Neural progenitor cell (in vitro differentiated cells): Measurements from ENCODE around the gene IBSP. TPM values are rescaled to one million over a fixed set of nuclear protein-coding genes. Genes with fewer than 3 reads are reported as not detected.

Source experiments
- DNase-seq: peaks from one replicate; pipeline ENCODE4 v3.0.0-alpha.2; 2016; ENCODE audit warnings: low spot score
- H2AFZ ChIP-seq: fragments of 200-600 bp; sonication (generic); replicated peaks from 2 replicates; pipeline ENCODE4 v1.6.1; 2016; ENCODE audit warnings: antibody characterized with exemption
- H3F3A ChIP-seq: fragments of 200-600 bp; sonication (generic); 2 replicates; pipeline ENCODE4 v1.6.1; 2016; ENCODE audit warnings: antibody characterized with exemption, low read depth
- H3K27ac ChIP-seq: fragments of 200-600 bp; sonication (generic); 2 replicates; pipeline ENCODE4 v1.5.1; 2016; ENCODE audit warnings: mild to moderate bottlenecking
- H3K27me3 ChIP-seq: fragments of 200-600 bp; sonication (generic); 2 replicates; pipeline ENCODE4 v1.6.1; 2016; ENCODE audit warnings: mild to moderate bottlenecking, moderate library complexity
- H3K36me3 ChIP-seq: fragments of 200-600 bp; sonication (generic); 2 replicates; pipeline ENCODE4 v1.5.1; 2016
- H3K4me1 ChIP-seq: fragments of 200-600 bp; sonication (generic); 2 replicates; pipeline ENCODE4 v1.6.1; 2016; ENCODE audit warnings: mixed run types
- H3K4me2 ChIP-seq: fragments of 200-600 bp; sonication (generic); 2 replicates; pipeline ENCODE4 v1.6.1; 2016
- H3K4me3 ChIP-seq: fragments of 200-600 bp; sonication (generic); 2 replicates; pipeline ENCODE4 v1.5.1; 2016
- H3K79me2 ChIP-seq: fragments of 200-600 bp; sonication (generic); 2 replicates; pipeline ENCODE4 v1.6.1; 2016; ENCODE audit warnings: low read depth
- H3K9ac ChIP-seq: fragments of 200-600 bp; sonication (generic); 2 replicates; pipeline ENCODE4 v1.6.1; 2016
- H3K9me3 ChIP-seq: fragments of 200-600 bp; sonication (generic); 2 replicates; pipeline ENCODE4 v1.5.1; 2016; ENCODE audit warnings: low read depth
- H4K20me1 ChIP-seq: fragments of 200-600 bp; sonication (generic); 2 replicates; pipeline ENCODE4 v1.6.1; 2016; ENCODE audit warnings: low read depth
- H3K27ac Mint-ChIP-seq: 3 replicates; pipeline ENCODE4 v1.8.0; 2021; ENCODE audit warnings: mixed read lengths
- H3K27me3 Mint-ChIP-seq: 2 replicates; pipeline ENCODE4 v1.8.0; 2022; ENCODE audit warnings: low read depth, mild to moderate bottlenecking, inconsistent platforms, moderate library complexity, mixed read lengths; ENCODE audit not compliant: insufficient read depth
- H3K36me3 Mint-ChIP-seq: 3 replicates; pipeline ENCODE4 v1.8.0; 2021; ENCODE audit warnings: mixed read lengths
- H3K4me1 Mint-ChIP-seq: 3 replicates; pipeline ENCODE4 v1.8.0; 2021; ENCODE audit warnings: mixed read lengths
- H3K4me3 Mint-ChIP-seq: 3 replicates; pipeline ENCODE4 v1.8.0; 2021; ENCODE audit warnings: mild to moderate bottlenecking, moderate library complexity, mixed read lengths
- H3K9me3 Mint-ChIP-seq: 3 replicates; pipeline ENCODE4 v1.8.0; 2020; ENCODE audit warnings: mixed read lengths
- EZH2 ChIP-seq: fragments of 200-600 bp; sonication (generic); IDR thresholded peaks from 2 replicates; pipeline ENCODE4 v1.6.1; 2017; ENCODE audit warnings: antibody characterized with exemption, mild to moderate bottlenecking, moderate library complexity
- EZH2phosphoT487 ChIP-seq: fragments of 200-600 bp; sonication (generic); IDR thresholded peaks from 2 replicates; pipeline ENCODE4 v1.6.1; 2017; ENCODE audit warnings: antibody characterized with exemption
- total RNA-seq: library from RNA; depleted of rRNA; stranded (reverse); fragments of >200 nt; gene quantifications from 2 replicates; pipeline ENCODE4 v1.2.3, GENCODE V29; 2015; ENCODE audit warnings: low replicate concordance
- TF ChIP-seq, protein P1 (sequence below): fragments of 200-600 bp; sonication (generic); IDR thresholded peaks from 2 replicates; pipeline ENCODE4 v1.5.1; 2017; ENCODE audit warnings: antibody characterized with exemption, mild to moderate bottlenecking

Gene IBSP
- total RNA-seq, 1 donor from 2014 or later, result not detected

DNA sequence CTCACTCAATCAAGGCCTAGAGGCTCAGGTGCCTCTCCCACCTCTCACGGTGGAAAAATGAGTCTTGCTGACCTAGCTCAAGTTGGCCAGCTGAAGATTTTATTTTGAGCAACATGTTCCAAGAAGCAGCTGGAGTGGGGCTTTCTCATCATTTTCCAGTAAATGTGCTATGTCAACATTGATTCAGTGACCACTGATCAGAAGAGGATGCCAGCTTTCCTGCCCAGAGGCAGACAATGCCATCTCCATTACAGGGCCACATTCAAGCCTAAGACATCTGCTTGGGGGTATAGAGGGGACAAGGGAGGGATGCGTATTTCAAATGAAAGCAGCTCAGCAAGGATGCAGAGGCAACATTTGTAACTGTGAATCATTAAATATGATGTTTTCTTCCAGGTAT, 36.4 kb downstream of the IBSP start:
- no peak overlapping the region for H3K9ac ChIP-seq
- H3K9me3 Mint-ChIP-seq, result no peaks in the 10 kb centered on the region
- TF ChIP-seq EZH2 (no peak), EZH2phosphoT487 (no peak)
- TF ChIP-seq, protein P1, sequence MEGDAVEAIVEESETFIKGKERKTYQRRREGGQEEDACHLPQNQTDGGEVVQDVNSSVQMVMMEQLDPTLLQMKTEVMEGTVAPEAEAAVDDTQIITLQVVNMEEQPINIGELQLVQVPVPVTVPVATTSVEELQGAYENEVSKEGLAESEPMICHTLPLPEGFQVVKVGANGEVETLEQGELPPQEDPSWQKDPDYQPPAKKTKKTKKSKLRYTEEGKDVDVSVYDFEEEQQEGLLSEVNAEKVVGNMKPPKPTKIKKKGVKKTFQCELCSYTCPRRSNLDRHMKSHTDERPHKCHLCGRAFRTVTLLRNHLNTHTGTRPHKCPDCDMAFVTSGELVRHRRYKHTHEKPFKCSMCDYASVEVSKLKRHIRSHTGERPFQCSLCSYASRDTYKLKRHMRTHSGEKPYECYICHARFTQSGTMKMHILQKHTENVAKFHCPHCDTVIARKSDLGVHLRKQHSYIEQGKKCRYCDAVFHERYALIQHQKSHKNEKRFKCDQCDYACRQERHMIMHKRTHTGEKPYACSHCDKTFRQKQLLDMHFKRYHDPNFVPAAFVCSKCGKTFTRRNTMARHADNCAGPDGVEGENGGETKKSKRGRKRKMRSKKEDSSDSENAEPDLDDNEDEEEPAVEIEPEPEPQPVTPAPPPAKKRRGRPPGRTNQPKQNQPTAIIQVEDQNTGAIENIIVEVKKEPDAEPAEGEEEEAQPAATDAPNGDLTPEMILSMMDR, result no peak
- no peak overlapping the region for H2AFZ ChIP-seq
- peaks cover 15% of the 10 kb centered on the region for H3K4me1 Mint-ChIP-seq
- no peaks in the 10 kb centered on the region for H3K27me3 ChIP-seq
- H4K20me1 ChIP-seq, result no peaks in the 10 kb centered on the region
- H3K4me2 ChIP-seq, result no peak overlapping the region
- no peak overlapping the region for H3K4me3 ChIP-seq
- no peak overlapping the region for H3K4me3 Mint-ChIP-seq
- H3K27ac ChIP-seq, result no peak overlapping the region
- H3K79me2 ChIP-seq, result no peaks in the 10 kb centered on the region
- H3K27ac Mint-ChIP-seq, result no peak overlapping the region
- H3K36me3 Mint-ChIP-seq, result no peaks in the 10 kb centered on the region
- no peak for DNase-seq
- H3K9me3 ChIP-seq, result no peaks in the 10 kb centered on the region
- H3K36me3 ChIP-seq, result no peaks in the 10 kb centered on the region
- H3K27me3 Mint-ChIP-seq, result peaks cover 6% of the 10 kb centered on the region
- H3K4me1 ChIP-seq, result peaks cover 7% of the 10 kb centered on the region
- no peaks in the 10 kb centered on the region for H3F3A ChIP-seq

DNA sequence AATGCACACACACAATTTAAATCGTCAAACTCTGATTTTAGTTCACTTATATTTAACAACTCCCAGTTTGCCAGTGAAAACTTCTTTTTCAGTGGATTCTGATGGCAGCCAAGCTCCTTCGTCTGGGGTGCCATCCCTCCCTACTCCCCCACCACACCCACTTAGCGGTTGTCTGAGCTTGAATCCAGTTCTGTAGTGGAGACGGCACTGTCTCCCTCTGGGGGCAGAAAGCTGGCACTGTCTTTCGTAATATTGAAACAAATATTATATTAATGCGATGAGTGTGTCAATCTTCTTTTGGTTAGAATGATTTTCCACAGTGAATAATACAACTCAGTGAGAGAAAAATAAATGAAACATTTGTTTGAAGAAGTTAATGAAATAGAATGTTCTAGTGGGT, 38.9 kb downstream of the IBSP start:
- peak; percentile 15 for DNase-seq
- no peak overlapping the region for H3K4me3 ChIP-seq
- no peaks in the 10 kb centered on the region for H3K36me3 Mint-ChIP-seq

DNA sequence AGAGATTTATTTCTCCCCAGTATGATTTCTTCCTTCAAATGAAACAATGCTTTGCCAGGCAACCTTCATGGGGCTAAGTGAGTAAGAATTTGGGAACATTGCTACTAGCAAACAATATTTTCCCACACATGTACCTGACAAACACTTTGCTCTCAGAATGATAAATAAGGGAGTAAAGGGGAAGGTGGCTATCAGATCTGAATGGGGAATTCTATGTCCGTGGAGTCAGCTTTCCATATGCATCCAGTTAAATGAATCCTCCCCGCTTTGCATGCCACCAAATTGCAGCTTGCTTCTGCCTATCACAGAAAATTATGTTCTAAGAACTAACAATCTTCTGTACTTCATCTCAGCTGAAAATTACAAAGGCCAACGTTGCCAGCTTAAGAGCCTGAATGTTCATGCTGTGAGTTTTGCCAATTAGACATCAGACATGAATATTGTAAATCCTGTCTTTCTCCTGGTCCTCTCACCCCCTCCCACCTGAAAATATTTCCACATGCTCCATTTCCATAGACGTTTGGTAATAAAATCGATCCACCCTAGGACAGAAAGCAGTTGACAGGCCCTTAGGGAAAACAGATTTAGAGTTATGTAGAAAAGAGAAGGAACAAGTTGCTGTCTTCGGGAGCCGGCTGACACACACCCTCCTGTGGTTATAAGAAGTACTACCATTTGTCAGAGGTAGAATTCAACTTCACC, 39.7 kb downstream of the IBSP start:
- Mint-ChIP-seq H3K9me3 (no peaks in the 10 kb centered on the region), H3K4me1 (peaks cover 15% of the 10 kb centered on the region), H3K27me3 (peaks cover 6% of the 10 kb centered on the region), H3K4me3 (no peak overlapping the region), H3K27ac (peak overlapping the region; percentile 64), H3K36me3 (no peaks in the 10 kb centered on the region)
- Histone ChIP-seq H3K79me2 (no peaks in the 10 kb centered on the region), H3K9ac (no peak overlapping the region), H3K27ac (no peak overlapping the region), H3K27me3 (no peaks in the 10 kb centered on the region), H3F3A (no peaks in the 10 kb centered on the region), H4K20me1 (no peaks in the 10 kb centered on the region), H2AFZ (peak overlapping the region; percentile 75), H3K4me1 (peaks cover 7% of the 10 kb centered on the region), H3K9me3 (no peaks in the 10 kb centered on the region), H3K36me3 (no peaks in the 10 kb centered on the region), H3K4me2 (no peak overlapping the region), H3K4me3 (no peak overlapping the region)
- DNase-seq, result peak; percentile 56
- TF ChIP-seq EZH2phosphoT487 (no peak), EZH2 (no peak)
- TF ChIP-seq, protein P1, result peak; percentile 77

More for the DNA sequence above, 38.9 kb downstream of the IBSP start:
- Histone ChIP-seq H3K27me3 (no peaks in the 10 kb centered on the region), H3K9ac (no peak overlapping the region), H3F3A (no peaks in the 10 kb centered on the region), H2AFZ (peak overlapping the region; percentile 75), H4K20me1 (no peaks in the 10 kb centered on the region), H3K9me3 (no peaks in the 10 kb centered on the region), H3K27ac (no peak overlapping the region), H3K79me2 (no peaks in the 10 kb centered on the region), H3K4me1 (peaks cover 7% of the 10 kb centered on the region), H3K36me3 (no peaks in the 10 kb centered on the region), H3K4me2 (no peak overlapping the region)
- H3K27ac Mint-ChIP-seq, result no peak overlapping the region
- H3K4me3 Mint-ChIP-seq, result no peak overlapping the region
- H3K27me3 Mint-ChIP-seq, result peaks cover 6% of the 10 kb centered on the region
- no peaks in the 10 kb centered on the region for H3K9me3 Mint-ChIP-seq
- no peak for TF ChIP-seq EZH2phosphoT487
- no peak for TF ChIP-seq EZH2
- TF ChIP-seq, protein P1, result peak; percentile 53
- peaks cover 15% of the 10 kb centered on the region for H3K4me1 Mint-ChIP-seq
